ENCODE measurements around the gene KCNJ9. TPM values are rescaled to one million over a fixed set of nuclear protein-coding genes. Genes with fewer than 3 reads are reported as not detected.

The KCNJ9 gene
- total RNA-seq, 1 donor from 2014 or later, result not detected

GRCh38 chr1:160071289-160071688 is 10.0 kb upstream of the KCNJ9 start:
- H3K4me1 Mint-ChIP-seq (ENCODE audit: low read depth), result peaks cover 11% of the 10 kb centered on the region
- TF ChIP-seq CTCF (IDR thresholded peaks at IDR 0.05), result no peak
- peaks cover 53% of the 10 kb centered on the region for H3K27me3 Mint-ChIP-seq (ENCODE audit: low read depth)
- no peaks in the 10 kb centered on the region for H3K36me3 Mint-ChIP-seq (ENCODE audit: low read depth)
- H3K9me3 Mint-ChIP-seq (ENCODE audit: low read depth), result no peaks in the 10 kb centered on the region
- no peak overlapping the region for H3K27ac Mint-ChIP-seq (ENCODE audit: unreplicated experiment)
- no peak overlapping the region for H3K4me3 Mint-ChIP-seq (ENCODE audit: unreplicated experiment)
- DNase-seq (ENCODE audit: low spot score), result no peak

- TF ChIP-seq CTCF (IDR thresholded peaks at IDR 0.05), result no peak
- Mint-ChIP-seq H3K27me3 (ENCODE audit: low read depth) (peaks cover 54% of the 10 kb centered on the region), H3K27ac (ENCODE audit: unreplicated experiment) (no peak overlapping the region), H3K4me3 (ENCODE audit: unreplicated experiment) (no peak overlapping the region), H3K36me3 (ENCODE audit: low read depth) (no peaks in the 10 kb centered on the region), H3K9me3 (ENCODE audit: low read depth) (no peaks in the 10 kb centered on the region), H3K4me1 (ENCODE audit: low read depth) (peaks cover 7% of the 10 kb centered on the region)
- no peak for DNase-seq (ENCODE audit: low spot score)
Observed at GRCh38 chr1:160074865-160075264, 6.5 kb upstream of the KCNJ9 start.

- H3K27me3 Mint-ChIP-seq (ENCODE audit: low read depth), result peaks cover 55% of the 10 kb centered on the region
- no peak for DNase-seq (ENCODE audit: low spot score)
- H3K27ac Mint-ChIP-seq (ENCODE audit: unreplicated experiment), result no peak overlapping the region
- TF ChIP-seq CTCF (IDR thresholded peaks at IDR 0.05), result no peak
- H3K4me3 Mint-ChIP-seq (ENCODE audit: unreplicated experiment), result no peak overlapping the region
- H3K9me3 Mint-ChIP-seq (ENCODE audit: low read depth), result no peaks in the 10 kb centered on the region
- peaks cover under 1% of the 10 kb centered on the region for H3K4me1 Mint-ChIP-seq (ENCODE audit: low read depth)
- H3K36me3 Mint-ChIP-seq (ENCODE audit: low read depth), result no peaks in the 10 kb centered on the region
Observed at GRCh38 chr1:160075836-160076235, 5.5 kb upstream of the KCNJ9 start.

GRCh38 chr1:160076295-160076694 is 5.0 kb upstream of the KCNJ9 start:
- TF ChIP-seq CTCF (IDR thresholded peaks at IDR 0.05), result no peak
- peak; percentile 13 for DNase-seq (ENCODE audit: low spot score)
- H3K36me3 Mint-ChIP-seq (ENCODE audit: low read depth), result no peaks in the 10 kb centered on the region
- H3K9me3 Mint-ChIP-seq (ENCODE audit: low read depth), result no peaks in the 10 kb centered on the region
- H3K4me1 Mint-ChIP-seq (ENCODE audit: low read depth), result peaks cover 5% of the 10 kb centered on the region
- peaks cover 59% of the 10 kb centered on the region for H3K27me3 Mint-ChIP-seq (ENCODE audit: low read depth)
- H3K27ac Mint-ChIP-seq (ENCODE audit: unreplicated experiment), result no peak overlapping the region
- H3K4me3 Mint-ChIP-seq (ENCODE audit: unreplicated experiment), result no peak overlapping the region

GRCh38 chr1:160077486-160077885 is 3.9 kb upstream of the KCNJ9 start:
- Mint-ChIP-seq H3K27ac (ENCODE audit: unreplicated experiment) (no peak overlapping the region), H3K27me3 (ENCODE audit: low read depth) (peaks cover 59% of the 10 kb centered on the region), H3K4me3 (ENCODE audit: unreplicated experiment) (no peak overlapping the region), H3K36me3 (ENCODE audit: low read depth) (no peaks in the 10 kb centered on the region), H3K4me1 (ENCODE audit: low read depth) (peaks cover 5% of the 10 kb centered on the region), H3K9me3 (ENCODE audit: low read depth) (no peaks in the 10 kb centered on the region)
- no peak for TF ChIP-seq CTCF (IDR thresholded peaks at IDR 0.05)
- no peak for DNase-seq (ENCODE audit: low spot score)
